Measurements from ENCODE around the gene WDPCP. TPM values are rescaled to one million over a fixed set of nuclear protein-coding genes. Genes with fewer than 3 reads are reported as not detected.

Gene WDPCP
- total RNA-seq, 4 donors from 2014 or later = 7.8 to 23.7 (median 10.7) TPM

GRCh38 chr2:63598981-63599380, 10.7 kb upstream of the WDPCP start:
- WGBS = 74% methylated on average over 2 of the region's 2 CpGs
- no peak for DNase-seq (ENCODE audit: extremely low spot score)
- Histone ChIP-seq H3K9me3 (no peaks in the 10 kb centered on the region), H3K27me3 (no peaks in the 10 kb centered on the region), H3K27ac (replicated peaks in 1 of 4) (no peak overlapping the region), H3K36me3 (peaks cover 19 to 91% (median 63%) of the 10 kb centered on the region in 4 donors), H3K4me1 (peaks cover 6 to 25% (median 15%) of the 10 kb centered on the region in 4 donors), H3K4me3 (no peak overlapping the region)
- intact Hi-C loops (cut with DNase I) = no loop called here
- TF ChIP-seq EP300 (IDR thresholded peaks at IDR 0.05) = no peak
- no peak for TF ChIP-seq POLR2AphosphoS5 (IDR thresholded peaks at IDR 0.05)
- TF ChIP-seq POLR2A (IDR thresholded peaks at IDR 0.05; ENCODE audit: low read depth) = no peak
- TF ChIP-seq CTCF (IDR thresholded peaks at IDR 0.05) = no peak

GRCh38 chr2:63596401-63596883, 8.2 kb upstream of the WDPCP start:
- DNase-seq (ENCODE audit: extremely low spot score) = no peak
- no peak for TF ChIP-seq CTCF (IDR thresholded peaks at IDR 0.05)
- no peak for TF ChIP-seq POLR2A (IDR thresholded peaks at IDR 0.05; ENCODE audit: low read depth)
- no peak for TF ChIP-seq EP300 (IDR thresholded peaks at IDR 0.05)
- TF ChIP-seq POLR2AphosphoS5 (IDR thresholded peaks at IDR 0.05) = no peak
- H3K4me3 ChIP-seq = no peak overlapping the region
- H3K9me3 ChIP-seq = no peaks in the 10 kb centered on the region
- no peaks in the 10 kb centered on the region for H3K27me3 ChIP-seq
- peaks cover 6 to 49% (median 40%) of the 10 kb centered on the region in 4 donors for H3K4me1 ChIP-seq
- 93% methylated on average over 2 of the region's 2 CpGs for WGBS
- peaks cover 9 to 74% (median 45%) of the 10 kb centered on the region in 4 donors for H3K36me3 ChIP-seq
- no peak overlapping the region for H3K27ac ChIP-seq (replicated peaks in 1 of 4)
- intact Hi-C loops (cut with DNase I) = no loop called here

- no peak overlapping the region for H3K4me3 ChIP-seq
- no peak for DNase-seq (ENCODE audit: extremely low spot score)
- TF ChIP-seq POLR2A (IDR thresholded peaks at IDR 0.05; ENCODE audit: low read depth) (no peak), CTCF (IDR thresholded peaks at IDR 0.05) (no peak), EP300 (IDR thresholded peaks at IDR 0.05) (no peak), POLR2AphosphoS5 (IDR thresholded peaks at IDR 0.05) (no peak)
- peaks cover 4 to 57% (median 30%) of the 10 kb centered on the region in 4 donors for H3K36me3 ChIP-seq
- no peaks in the 10 kb centered on the region for H3K9me3 ChIP-seq
- no peaks in the 10 kb centered on the region for H3K27me3 ChIP-seq
- peaks cover 6 to 67% (median 58%) of the 10 kb centered on the region in 4 donors for H3K4me1 ChIP-seq
- 84% methylated on average over 3 of the region's 3 CpGs for WGBS
- intact Hi-C loops (cut with DNase I) = no loop called here
- no peak overlapping the region for H3K27ac ChIP-seq (replicated peaks in 1 of 4)
Observed at GRCh38 chr2:63594660-63595059, 6.4 kb upstream of the WDPCP start.

GRCh38 chr2:63591566-63592175, 3.4 kb upstream of the WDPCP start:
- Histone ChIP-seq H3K4me3 (peak overlapping the region in 2 of 4 donors; percentile 3 to 92), H3K36me3 (peaks cover 0 to 30% (median 17%) of the 10 kb centered on the region in 4 donors), H3K27me3 (no peaks in the 10 kb centered on the region), H3K4me1 (peaks cover 15 to 82% (median 73%) of the 10 kb centered on the region in 4 donors), H3K9me3 (no peaks in the 10 kb centered on the region), H3K27ac (replicated peaks in 1 of 4) (peak overlapping the region; percentile 65 to 93 (median 88))
- WGBS = 58% methylated on average over 3 of the region's 3 CpGs
- TF ChIP-seq POLR2A (IDR thresholded peaks at IDR 0.05; ENCODE audit: low read depth) = no peak
- TF ChIP-seq EP300 (IDR thresholded peaks at IDR 0.05) = no peak
- no peak for TF ChIP-seq CTCF (IDR thresholded peaks at IDR 0.05)
- no peak for TF ChIP-seq POLR2AphosphoS5 (IDR thresholded peaks at IDR 0.05)
- DNase-seq (ENCODE audit: extremely low spot score) = no peak
- intact Hi-C loops (cut with DNase I) = no loop called here

Data from esophagus muscularis mucosa (tissue), 4 donors.